Liver (tissue), 9 donors: Measurements from ENCODE around the gene GALNT4. TPM values are rescaled to one million over a fixed set of nuclear protein-coding genes. Genes with fewer than 3 reads are reported as not detected.

Experiments used
- DNase-seq: peaks from one replicate; pipeline ENCODE4 v3.0.0-alpha.2; 2017; ENCODE audit warnings: low spot score
- H3K27ac ChIP-seq, 2 donors: one replicate each; pipeline ENCODE4 v1.7.0; 2013; ENCODE audit warnings: inconsistent platforms in 2 of 2, low read length in 2 of 2, control low read depth in 1 of 2, low read depth in 1 of 2, mild to moderate bottlenecking in 1 of 2
- H3K27me3 ChIP-seq, 4 donors: one replicate each; pipeline versions ENCODE4 v1.6.1 to v1.7.0; 2013; ENCODE audit warnings: low read length in 3 of 4, inconsistent platforms in 1 of 4, mild to moderate bottlenecking in 1 of 4, moderate library complexity in 1 of 4; ENCODE audit not compliant: control insufficient read depth in 4 of 4, insufficient read depth in 4 of 4
- H3K36me3 ChIP-seq, 4 donors: one replicate each; pipeline versions ENCODE4 v1.6.1 to v1.7.0; 2013; ENCODE audit warnings: low read length in 3 of 4, mild to moderate bottlenecking in 3 of 4, low read depth in 1 of 4, moderate library complexity in 1 of 4; ENCODE audit not compliant: control insufficient read depth in 4 of 4, insufficient read depth in 3 of 4
- H3K4me1 ChIP-seq, 4 donors: one replicate each; pipeline versions ENCODE4 v1.6.1 to v1.7.0; 2013; ENCODE audit warnings: low read length in 3 of 4, mild to moderate bottlenecking in 3 of 4, moderate library complexity in 1 of 4; ENCODE audit not compliant: control insufficient read depth in 4 of 4, insufficient read depth in 4 of 4
- H3K4me3 ChIP-seq, 3 donors: one replicate each; pipeline versions ENCODE4 v1.6.1 to v1.7.0; 2013; ENCODE audit warnings: low read length in 3 of 3, control low read depth in 1 of 3, low read depth in 1 of 3, mild to moderate bottlenecking in 1 of 3
- H3K9ac ChIP-seq, 2 donors: one replicate each; pipeline ENCODE4 v1.7.0; 2013; ENCODE audit warnings: low read length in 2 of 2, mild to moderate bottlenecking in 2 of 2, moderate library complexity in 2 of 2, control low read depth in 1 of 2, low read depth in 1 of 2
- H3K9me3 ChIP-seq, 4 donors: one replicate each; pipeline versions ENCODE4 v1.6.1 to v1.7.0; 2013; ENCODE audit warnings: low read length in 3 of 4; ENCODE audit not compliant: control insufficient read depth in 4 of 4
- EGR1 ChIP-seq, 2 donors: IDR thresholded peaks; 2 replicates each; pipeline ENCODE4 v1.6.1; 2016 to 2018; ENCODE audit warnings: antibody characterized with exemption in 2 of 2, low read depth in 2 of 2
- FOXA1 ChIP-seq: IDR thresholded peaks from 2 replicates; pipeline ENCODE4 v1.6.1; 2016; ENCODE audit warnings: antibody characterized with exemption
- FOXA2 ChIP-seq: IDR thresholded peaks from 2 replicates; pipeline ENCODE4 v1.6.1; 2016; ENCODE audit warnings: antibody characterized with exemption
- GABPA ChIP-seq, 2 donors: IDR thresholded peaks in 1 of 2; conservative IDR thresholded peaks in 1 of 2; 2 replicates each; pipeline ENCODE4 v1.6.1; 2016; ENCODE audit warnings: antibody characterized with exemption in 2 of 2, mild to moderate bottlenecking in 1 of 2, moderate library complexity in 1 of 2
- HNF4A ChIP-seq, 2 donors: conservative IDR thresholded peaks; 2 replicates each; pipeline ENCODE4 v1.6.1; 2016; ENCODE audit warnings: antibody characterized with exemption in 2 of 2, mild to moderate bottlenecking in 2 of 2
- HNF4G ChIP-seq: IDR thresholded peaks from 2 replicates; pipeline ENCODE4 v1.6.1; 2016; ENCODE audit warnings: antibody characterized with exemption
- JUND ChIP-seq, 2 donors: IDR thresholded peaks; 2 replicates each; pipeline ENCODE4 v1.6.1; 2016; ENCODE audit warnings: antibody characterized with exemption in 2 of 2
- NR2F2 ChIP-seq: IDR thresholded peaks from 2 replicates; pipeline ENCODE4 v1.6.1; 2016; ENCODE audit warnings: antibody characterized with exemption
- RAD21 ChIP-seq, 2 donors: IDR thresholded peaks; 2 replicates each; pipeline ENCODE4 v1.6.1; 2016; ENCODE audit warnings: antibody characterized with exemption in 2 of 2, mild to moderate bottlenecking in 2 of 2
- REST ChIP-seq: IDR thresholded peaks from 2 replicates; pipeline ENCODE4 v1.6.1; 2016; ENCODE audit warnings: antibody characterized with exemption, mild to moderate bottlenecking
- RXRA ChIP-seq, 2 donors: IDR thresholded peaks; 2 replicates each; pipeline ENCODE4 v1.6.1; 2017 to 2018; ENCODE audit warnings: antibody characterized with exemption in 2 of 2, mild to moderate bottlenecking in 1 of 2
- SP1 ChIP-seq: IDR thresholded peaks from 2 replicates; pipeline ENCODE4 v1.6.1; 2018; ENCODE audit warnings: antibody characterized with exemption, mild to moderate bottlenecking
- TAF1 ChIP-seq: conservative IDR thresholded peaks from 2 replicates; pipeline ENCODE4 v1.6.1; 2016; ENCODE audit warnings: antibody characterized with exemption, mild to moderate bottlenecking
- YY1 ChIP-seq: IDR thresholded peaks from 2 replicates; pipeline ENCODE4 v1.6.1; 2016; ENCODE audit warnings: antibody characterized with exemption, mild to moderate bottlenecking
- WGBS: extraction: QIAGEN DNeasy Blood & Tissue Kit; methylation state at CpG from one replicate; pipeline ENCODE4 v1.1.7; 2013; 5-methylcytosine and 5-hydroxymethylcytosine counted together
- polyA plus RNA-seq, 2 donors: library from polyadenylated mRNA; stranded (reverse) in 1 of 2; unstranded in 1 of 2; fragments of 200-250 nt in 1 of 2; fragments of >200 nt in 1 of 2; fragmentation: Nextera tagmentation in 1 of 2; extraction: Ambion mirVana in 1 of 2; gene quantifications; one replicate each; pipeline versions ENCODE4 v1.2.1 to v1.2.3, GENCODE V29; 2013 to 2015
- total RNA-seq, 2 donors: library from RNA; depleted of rRNA; stranded (reverse); fragments of >200 nt; gene quantifications; one replicate each; pipeline ENCODE4 v1.2.3, GENCODE V29; 2014
- TF ChIP-seq, protein P1 (sequence below): IDR thresholded peaks from 2 replicates; pipeline ENCODE4 v1.6.1; 2016; ENCODE audit warnings: antibody characterized with exemption
- TF ChIP-seq, protein P2 (sequence below): fragments of 150-350 bp; IDR thresholded peaks from 2 replicates; pipeline ENCODE4 v1.5.1; 2017; ENCODE audit warnings: improper control_type of control experiment, low read depth, low read length; ENCODE audit not compliant: missing input control
- TF ChIP-seq, protein P3 (sequence below): IDR thresholded peaks from 2 replicates; pipeline ENCODE4 v1.6.1; 2016; ENCODE audit warnings: antibody characterized with exemption
- TF ChIP-seq, protein P4 (sequence below): IDR thresholded peaks from 2 replicates; pipeline ENCODE4 v1.6.1; 2016; ENCODE audit warnings: antibody characterized with exemption
- donor health status: healthy.
- donor health status: healthy.
- donor health status: healthy.
- donor health status: healthy.
- donor health status: healthy.

Gene GALNT4
- total and polyA plus RNA-seq, 4 donors = 1.7 to 17.1 (median 5.7) TPM

DNA sequence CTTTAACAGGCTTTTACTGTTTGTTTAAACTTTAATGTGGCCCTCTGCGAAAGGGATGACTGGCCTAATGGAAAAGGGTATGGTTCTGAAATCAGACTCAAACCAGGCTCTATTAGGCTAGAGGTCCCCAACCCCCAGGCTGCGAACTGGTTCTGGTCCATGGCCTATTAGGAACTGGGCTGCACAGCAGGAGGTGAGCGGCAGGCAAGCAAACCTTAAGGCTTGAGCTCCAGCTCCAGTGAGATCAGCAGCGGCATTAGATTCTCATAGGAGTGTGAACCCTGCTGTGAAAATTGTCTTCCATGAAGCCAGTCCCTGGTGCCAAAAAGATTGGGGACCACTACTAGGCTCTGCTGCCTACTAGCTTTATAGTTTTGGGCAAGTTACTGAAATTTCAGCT lies 11.1 kb downstream of the GALNT4 start:
- H3K36me3 ChIP-seq = no peaks in the 10 kb centered on the region
- no peaks in the 10 kb centered on the region for H3K9me3 ChIP-seq
- 97% methylated on average over 4 of the region's 4 CpGs for WGBS
- no peaks in the 10 kb centered on the region for H3K27me3 ChIP-seq
- H3K4me1 ChIP-seq = peaks cover 0 to 3% (median 0%) of the 10 kb centered on the region in 4 donors
- no peak overlapping the region for H3K9ac ChIP-seq
- no peak overlapping the region for H3K27ac ChIP-seq
- H3K4me3 ChIP-seq = no peak overlapping the region
- TF ChIP-seq TAF1 = no peak
- DNase-seq = no peak

DNA sequence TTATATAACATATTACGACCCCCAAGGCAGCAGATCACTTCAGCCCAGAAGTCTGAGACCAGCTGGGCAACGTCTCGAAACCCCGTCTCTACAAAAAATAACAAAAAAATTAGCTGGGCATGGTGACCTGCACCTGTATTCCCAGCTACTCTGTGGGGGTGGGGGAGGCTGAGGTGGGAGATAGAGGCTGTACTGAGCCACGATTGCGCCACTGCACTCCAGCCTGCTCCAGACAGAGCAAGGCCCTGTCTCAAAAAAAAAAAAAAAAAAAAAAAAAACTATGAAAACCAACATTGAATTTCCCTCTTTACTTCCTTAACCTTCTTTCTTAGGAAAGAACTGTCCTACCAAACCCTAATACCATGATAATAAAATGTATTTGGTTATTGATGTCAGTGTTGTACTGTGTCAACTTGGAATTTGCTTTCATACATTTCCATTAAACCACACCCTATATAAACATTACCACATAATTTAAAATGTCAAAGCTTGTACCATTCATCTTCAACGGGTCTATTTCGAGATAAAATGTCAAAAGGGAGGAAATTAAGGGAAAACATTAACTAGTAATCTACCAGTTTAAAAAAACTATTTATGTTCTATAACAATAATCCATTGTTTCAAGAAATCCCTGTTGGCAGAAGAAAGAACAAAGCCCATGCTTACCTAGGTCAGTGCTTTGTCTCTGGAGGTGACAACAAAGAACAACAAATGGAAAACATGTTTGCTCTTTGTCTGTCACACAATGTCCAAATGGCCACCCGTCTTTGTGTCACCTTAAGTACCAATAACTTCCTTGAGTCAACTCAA lies 17.4 kb downstream of the GALNT4 start:
- no peak for DNase-seq
- Histone ChIP-seq H3K4me1 (no peaks in the 10 kb centered on the region), H3K4me3 (no peak overlapping the region), H3K27me3 (no peaks in the 10 kb centered on the region), H3K36me3 (no peaks in the 10 kb centered on the region), H3K9me3 (no peaks in the 10 kb centered on the region), H3K27ac (no peak overlapping the region), H3K9ac (no peak overlapping the region)
- WGBS = 68% methylated on average over 9 of the region's 9 CpGs
- TF ChIP-seq EGR1 (IDR thresholded peaks at IDR 0.05; ENCODE audit: low read depth in 2 of 2) = no peak
- no peak for TF ChIP-seq RAD21 (IDR thresholded peaks at IDR 0.05)
- TF ChIP-seq FOXA1 = no peak
- TF ChIP-seq FOXA2 = no peak
- no peak for TF ChIP-seq HNF4G

- no peaks in the 10 kb centered on the region for H3K4me1 ChIP-seq
- H3K9me3 ChIP-seq = no peaks in the 10 kb centered on the region
These were observed 18.5 kb downstream of the GALNT4 start for GRCh38 chr12:89506050-89506449.

More at GRCh38 chr12:89506050-89506449, 18.5 kb downstream of the GALNT4 start:
- H3K27ac ChIP-seq = no peak overlapping the region
- TF ChIP-seq YY1 (no peak), REST (no peak), NR2F2 (no peak), TAF1 (no peak), HNF4A (conservative IDR thresholded peaks at IDR 0.05) (no peak), FOXA2 (no peak), JUND (IDR thresholded peaks at IDR 0.05) (no peak), RXRA (IDR thresholded peaks at IDR 0.05) (no peak), SP1 (no peak), FOXA1 (no peak), RAD21 (IDR thresholded peaks at IDR 0.05) (no peak), HNF4G (no peak), GABPA (IDR thresholded peaks at IDR 0.05 in 1 of 2, conservative IDR thresholded peaks at IDR 0.05 in 1 of 2) (no peak), EGR1 (IDR thresholded peaks at IDR 0.05; ENCODE audit: low read depth in 2 of 2) (no peak)
- TF ChIP-seq, protein P1, sequence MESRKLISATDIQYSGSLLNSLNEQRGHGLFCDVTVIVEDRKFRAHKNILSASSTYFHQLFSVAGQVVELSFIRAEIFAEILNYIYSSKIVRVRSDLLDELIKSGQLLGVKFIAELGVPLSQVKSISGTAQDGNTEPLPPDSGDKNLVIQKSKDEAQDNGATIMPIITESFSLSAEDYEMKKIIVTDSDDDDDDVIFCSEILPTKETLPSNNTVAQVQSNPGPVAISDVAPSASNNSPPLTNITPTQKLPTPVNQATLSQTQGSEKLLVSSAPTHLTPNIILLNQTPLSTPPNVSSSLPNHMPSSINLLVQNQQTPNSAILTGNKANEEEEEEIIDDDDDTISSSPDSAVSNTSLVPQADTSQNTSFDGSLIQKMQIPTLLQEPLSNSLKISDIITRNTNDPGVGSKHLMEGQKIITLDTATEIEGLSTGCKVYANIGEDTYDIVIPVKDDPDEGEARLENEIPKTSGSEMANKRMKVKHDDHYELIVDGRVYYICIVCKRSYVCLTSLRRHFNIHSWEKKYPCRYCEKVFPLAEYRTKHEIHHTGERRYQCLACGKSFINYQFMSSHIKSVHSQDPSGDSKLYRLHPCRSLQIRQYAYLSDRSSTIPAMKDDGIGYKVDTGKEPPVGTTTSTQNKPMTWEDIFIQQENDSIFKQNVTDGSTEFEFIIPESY = no peak
- TF ChIP-seq, protein P2, sequence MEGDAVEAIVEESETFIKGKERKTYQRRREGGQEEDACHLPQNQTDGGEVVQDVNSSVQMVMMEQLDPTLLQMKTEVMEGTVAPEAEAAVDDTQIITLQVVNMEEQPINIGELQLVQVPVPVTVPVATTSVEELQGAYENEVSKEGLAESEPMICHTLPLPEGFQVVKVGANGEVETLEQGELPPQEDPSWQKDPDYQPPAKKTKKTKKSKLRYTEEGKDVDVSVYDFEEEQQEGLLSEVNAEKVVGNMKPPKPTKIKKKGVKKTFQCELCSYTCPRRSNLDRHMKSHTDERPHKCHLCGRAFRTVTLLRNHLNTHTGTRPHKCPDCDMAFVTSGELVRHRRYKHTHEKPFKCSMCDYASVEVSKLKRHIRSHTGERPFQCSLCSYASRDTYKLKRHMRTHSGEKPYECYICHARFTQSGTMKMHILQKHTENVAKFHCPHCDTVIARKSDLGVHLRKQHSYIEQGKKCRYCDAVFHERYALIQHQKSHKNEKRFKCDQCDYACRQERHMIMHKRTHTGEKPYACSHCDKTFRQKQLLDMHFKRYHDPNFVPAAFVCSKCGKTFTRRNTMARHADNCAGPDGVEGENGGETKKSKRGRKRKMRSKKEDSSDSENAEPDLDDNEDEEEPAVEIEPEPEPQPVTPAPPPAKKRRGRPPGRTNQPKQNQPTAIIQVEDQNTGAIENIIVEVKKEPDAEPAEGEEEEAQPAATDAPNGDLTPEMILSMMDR = no peak
- TF ChIP-seq, protein P3, sequence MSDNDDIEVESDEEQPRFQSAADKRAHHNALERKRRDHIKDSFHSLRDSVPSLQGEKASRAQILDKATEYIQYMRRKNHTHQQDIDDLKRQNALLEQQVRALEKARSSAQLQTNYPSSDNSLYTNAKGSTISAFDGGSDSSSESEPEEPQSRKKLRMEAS = no peak
- TF ChIP-seq, protein P4, sequence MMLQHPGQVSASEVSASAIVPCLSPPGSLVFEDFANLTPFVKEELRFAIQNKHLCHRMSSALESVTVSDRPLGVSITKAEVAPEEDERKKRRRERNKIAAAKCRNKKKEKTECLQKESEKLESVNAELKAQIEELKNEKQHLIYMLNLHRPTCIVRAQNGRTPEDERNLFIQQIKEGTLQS = no peak
- H3K27me3 ChIP-seq = no peaks in the 10 kb centered on the region
- no peak for DNase-seq
- WGBS = 9% methylated on average over 1 of the region's 1 CpG
- H3K36me3 ChIP-seq = no peaks in the 10 kb centered on the region
- no peak overlapping the region for H3K9ac ChIP-seq
- no peak overlapping the region for H3K4me3 ChIP-seq
